ENCODE results near the gene SP4. TPM values are rescaled to one million over a fixed set of nuclear protein-coding genes. Genes with fewer than 3 reads are reported as not detected.
"Not testable (repeated sequence)": the region's sequence is repeated elsewhere in the genome, so short reads cannot be mapped to it uniquely, and the experiment has no call there.

The SP4 gene
- total RNA-seq, 2 experiments from 2014 or later: 18.4 to 19.0 TPM

GRCh38 chr7:21497072-21497471 lies 69.2 kb downstream of the SP4 start:
- Mint-ChIP-seq H3K9me3 (peaks cover 36% of the 10 kb centered on the region), H3K4me3 (no peak overlapping the region), H3K4me1 (ENCODE audit: low read depth) (peaks cover 3% of the 10 kb centered on the region), H3K36me3 (peaks cover 64% of the 10 kb centered on the region), H3K27me3 (no peaks in the 10 kb centered on the region), H3K27ac (no peak overlapping the region)
- ChIA-PET POLR2A (no interaction called here), CTCF (no interaction called here)
- intact Hi-C loops (cut with micrococcal nuclease): no loop called here
- no peak for DNase-seq

GRCh38 chr7:21500117-21500832 lies 72.4 kb downstream of the SP4 start:
- H3K4me1 Mint-ChIP-seq (ENCODE audit: low read depth): peaks cover 3% of the 10 kb centered on the region
- no peak overlapping the region for H3K27ac Mint-ChIP-seq
- POLR2A ChIA-PET: no interaction called here
- DNase-seq: no peak
- peaks cover 35% of the 10 kb centered on the region for H3K9me3 Mint-ChIP-seq
- H3K27me3 Mint-ChIP-seq: no peaks in the 10 kb centered on the region
- CTCF ChIA-PET: interaction anchor here (0.9 kb wide), 1 partner anchor 244 kb away, joined by 3 read pairs; no protein-coding TSS in a partner anchor
- H3K36me3 Mint-ChIP-seq: peaks cover 70% of the 10 kb centered on the region
- intact Hi-C loops (cut with micrococcal nuclease): no loop called here
- no peak overlapping the region for H3K4me3 Mint-ChIP-seq

- ChIA-PET CTCF (interaction anchor here (1.5 to 1.7 kb wide), 2 partner anchors 242 to 248 kb away, joined by 5 to 6 read pairs; no protein-coding TSS in a partner anchor), POLR2A (no interaction called here)
- H3K4me1 Mint-ChIP-seq (ENCODE audit: low read depth): no peaks in the 10 kb centered on the region
- DNase-seq: no peak
- intact Hi-C loops (cut with micrococcal nuclease): no loop called here
- no peak overlapping the region for H3K27ac Mint-ChIP-seq
- H3K27me3 Mint-ChIP-seq: no peaks in the 10 kb centered on the region
- H3K4me3 Mint-ChIP-seq: no peak overlapping the region
- peaks cover 39% of the 10 kb centered on the region for H3K9me3 Mint-ChIP-seq
- peaks cover 76% of the 10 kb centered on the region for H3K36me3 Mint-ChIP-seq
Observed at GRCh38 chr7:21504021-21504420, 76.1 kb downstream of the SP4 start.

GRCh38 chr7:21507627-21508343 lies 79.9 kb downstream of the SP4 start:
- Mint-ChIP-seq H3K4me1 (ENCODE audit: low read depth) (no peaks in the 10 kb centered on the region), H3K27me3 (no peaks in the 10 kb centered on the region), H3K4me3 (no peak overlapping the region), H3K36me3 (peaks cover 59% of the 10 kb centered on the region), H3K27ac (no peak overlapping the region), H3K9me3 (peaks cover 39% of the 10 kb centered on the region)
- intact Hi-C loops (cut with micrococcal nuclease): loop anchor here (1.0 kb wide), 2 partner anchors 246 to 251 kb away; no protein-coding TSS in a partner anchor
- ChIA-PET CTCF (interaction anchor here (1.0 to 1.8 kb wide), 3 partner anchors 170 to 251 kb away, joined by 3 to 13 read pairs (median 4); no protein-coding TSS in a partner anchor), POLR2A (no interaction called here)
- peak; percentile 29 for DNase-seq

GRCh38 chr7:21508538-21508937 lies 80.7 kb downstream of the SP4 start:
- POLR2A ChIA-PET: no interaction called here
- Mint-ChIP-seq H3K4me1 (ENCODE audit: low read depth) (no peaks in the 10 kb centered on the region), H3K36me3 (peaks cover 53% of the 10 kb centered on the region), H3K27ac (no peak overlapping the region), H3K9me3 (peaks cover 35% of the 10 kb centered on the region), H3K4me3 (no peak overlapping the region), H3K27me3 (no peaks in the 10 kb centered on the region)
- CTCF ChIA-PET: interaction anchor here (0.7 to 1.8 kb wide), 2 partner anchors 252 to 257 kb away, joined by 4 to 13 read pairs; no protein-coding TSS in a partner anchor
- intact Hi-C loops (cut with micrococcal nuclease): no loop called here
- DNase-seq: no peak

GRCh38 chr7:21514062-21514461 lies 86.2 kb downstream of the SP4 start:
- ChIA-PET CTCF (interaction anchor here (1.2 kb wide), 1 partner anchor 252 kb away, joined by 4 read pairs; no protein-coding TSS in a partner anchor), POLR2A (no interaction called here)
- Mint-ChIP-seq H3K9me3 (no peaks in the 10 kb centered on the region), H3K36me3 (peaks cover 9% of the 10 kb centered on the region), H3K4me1 (ENCODE audit: low read depth) (no peaks in the 10 kb centered on the region), H3K4me3 (no peak overlapping the region), H3K27me3 (no peaks in the 10 kb centered on the region), H3K27ac (no peak overlapping the region)
- intact Hi-C loops (cut with micrococcal nuclease): no loop called here
- DNase-seq: no peak

GRCh38 chr7:21524680-21525079 lies 96.8 kb downstream of the SP4 start:
- peaks cover 5% of the 10 kb centered on the region for H3K9me3 Mint-ChIP-seq
- ChIA-PET POLR2A (no interaction called here), CTCF (no interaction called here)
- intact Hi-C loops (cut with micrococcal nuclease): loop anchor here (5.0 kb wide), 1 partner anchor 267 kb away; no protein-coding TSS in a partner anchor
- no peaks in the 10 kb centered on the region for H3K27me3 Mint-ChIP-seq
- DNase-seq: no peak
- no peaks in the 10 kb centered on the region for H3K4me1 Mint-ChIP-seq (ENCODE audit: low read depth)
- no peak overlapping the region for H3K27ac Mint-ChIP-seq
- H3K36me3 Mint-ChIP-seq: no peaks in the 10 kb centered on the region
- H3K4me3 Mint-ChIP-seq: no peak overlapping the region

GRCh38 chr7:21526007-21526406 lies 98.1 kb downstream of the SP4 start:
- no peaks in the 10 kb centered on the region for H3K27me3 Mint-ChIP-seq
- H3K4me1 Mint-ChIP-seq (ENCODE audit: low read depth): no peaks in the 10 kb centered on the region
- intact Hi-C loops (cut with micrococcal nuclease): loop anchor here (5.0 kb wide), 1 partner anchor 269 kb away; no protein-coding TSS in a partner anchor
- ChIA-PET POLR2A (no interaction called here), CTCF (interaction anchor here (0.5 kb wide), 1 partner anchor 228 kb away, joined by 3 read pairs; no protein-coding TSS in a partner anchor)
- H3K27ac Mint-ChIP-seq: no peak overlapping the region
- H3K36me3 Mint-ChIP-seq: no peaks in the 10 kb centered on the region
- peaks cover 5% of the 10 kb centered on the region for H3K9me3 Mint-ChIP-seq
- DNase-seq: no peak
- no peak overlapping the region for H3K4me3 Mint-ChIP-seq

- intact Hi-C loops (cut with micrococcal nuclease): loop anchor here (5.0 kb wide), 1 partner anchor 269 kb away; no protein-coding TSS in a partner anchor
- no peak for DNase-seq
- no peaks in the 10 kb centered on the region for H3K27me3 Mint-ChIP-seq
- H3K9me3 Mint-ChIP-seq: peaks cover 5% of the 10 kb centered on the region
- no peaks in the 10 kb centered on the region for H3K4me1 Mint-ChIP-seq (ENCODE audit: low read depth)
- H3K27ac Mint-ChIP-seq: no peak overlapping the region
- ChIA-PET CTCF (no interaction called here), POLR2A (no interaction called here)
- H3K4me3 Mint-ChIP-seq: no peak overlapping the region
- H3K36me3 Mint-ChIP-seq: no peaks in the 10 kb centered on the region
Observed at GRCh38 chr7:21526448-21526847, 98.6 kb downstream of the SP4 start.

- H3K4me1 Mint-ChIP-seq (ENCODE audit: low read depth); H3K27me3 Mint-ChIP-seq; intact Hi-C loops (cut with micrococcal nuclease); DNase-seq; POLR2A ChIA-PET; H3K36me3 Mint-ChIP-seq; H3K27ac Mint-ChIP-seq; H3K9me3 Mint-ChIP-seq; H3K4me3 Mint-ChIP-seq; CTCF ChIA-PET: not testable (repeated sequence)
Observed at GRCh38 chr7:21532485-21532884, 104.6 kb downstream of the SP4 start.

GRCh38 chr7:21533646-21534045 lies 105.8 kb downstream of the SP4 start:
- intact Hi-C loops (cut with micrococcal nuclease); H3K9me3 Mint-ChIP-seq; H3K27ac Mint-ChIP-seq; H3K4me3 Mint-ChIP-seq; POLR2A ChIA-PET; H3K4me1 Mint-ChIP-seq (ENCODE audit: low read depth); H3K27me3 Mint-ChIP-seq; H3K36me3 Mint-ChIP-seq; CTCF ChIA-PET; DNase-seq: not testable (repeated sequence)

- H3K27ac Mint-ChIP-seq; POLR2A ChIA-PET; H3K4me1 Mint-ChIP-seq (ENCODE audit: low read depth); DNase-seq; intact Hi-C loops (cut with micrococcal nuclease); H3K9me3 Mint-ChIP-seq; CTCF ChIA-PET; H3K36me3 Mint-ChIP-seq; H3K4me3 Mint-ChIP-seq: not testable (repeated sequence)
- peaks cover 26% of the 10 kb centered on the region for H3K27me3 Mint-ChIP-seq
Observed at GRCh38 chr7:21536445-21537118, 108.7 kb downstream of the SP4 start.

All from activated CD4-positive, alpha-beta memory T cell treated with anti-CD3 and anti-CD28 coated beads for 36 hours (primary cell).